Loucy (cell line): ENCODE measurements around the gene MFAP3.

Experiments used
- CTCF ChIP-seq: fragments of 200-600 bp; sonication (generic); conservative IDR thresholded peaks from 2 replicates; pipeline ENCODE4 v1.5.1; 2014; ENCODE audit warnings: mild to moderate bottlenecking, antibody characterized with exemption, low read length
- EZH2phosphoT487 ChIP-seq: fragments of 200-600 bp; IDR thresholded peaks from 2 replicates; pipeline ENCODE4 v1.6.1; 2018; ENCODE audit warnings: antibody characterized with exemption, mild to moderate bottlenecking, moderate library complexity, borderline replicate concordance

- TF ChIP-seq CTCF (no peak), EZH2phosphoT487 (no peak)
Measured at GRCh38 chr5:154087260-154087659, 48.5 kb downstream of the MFAP3 start.
